Measurements from ENCODE around the gene FAM50B.
A peak's percentile ranks its signal among the peaks of the same experiment; 100 is the strongest.

The FAM50B gene

GRCh38 chr6:3848925-3849605 is at the start of gene FAM50B:
Gene FAM50B (plus strand): TSS chr6:3849373. CDS start chr6:3849812, 439 bp downstream.
- peak; percentile 85 for DNase-seq

GRCh38 chr6:3799719-3800118 is 49.5 kb upstream of the FAM50B start:
- DNase-seq: no peak

GRCh38 chr6:3800850-3801591 is 48.2 kb upstream of the FAM50B start:
- no peak for DNase-seq

- no peak for DNase-seq
These were observed 47.2 kb upstream of the FAM50B start for GRCh38 chr6:3801960-3802359.

- no peak for DNase-seq
These were observed 45.3 kb upstream of the FAM50B start for GRCh38 chr6:3803627-3804468.

- no peak for DNase-seq
These were observed 44.2 kb upstream of the FAM50B start for GRCh38 chr6:3804964-3805363.

GRCh38 chr6:3805448-3806123 is 43.6 kb upstream of the FAM50B start:
- no peak for DNase-seq

GRCh38 chr6:3806169-3806922 is 42.8 kb upstream of the FAM50B start:
- DNase-seq: no peak

- DNase-seq: no peak
These were observed 41.0 kb upstream of the FAM50B start for GRCh38 chr6:3808199-3808598.

- DNase-seq: no peak
These were observed 40.2 kb upstream of the FAM50B start for GRCh38 chr6:3808759-3809514.

GRCh38 chr6:3809515-3809891 is 39.7 kb upstream of the FAM50B start:
- no peak for DNase-seq

- DNase-seq: no peak
These were observed 39.2 kb upstream of the FAM50B start for GRCh38 chr6:3809982-3810381.

- no peak for DNase-seq
These were observed 38.0 kb upstream of the FAM50B start for GRCh38 chr6:3811191-3811590.

- DNase-seq: no peak
These were observed 36.6 kb upstream of the FAM50B start for GRCh38 chr6:3812596-3812995.

- DNase-seq: no peak
These were observed 35.9 kb upstream of the FAM50B start for GRCh38 chr6:3813150-3813780.

GRCh38 chr6:3813918-3814317 is 35.3 kb upstream of the FAM50B start:
- no peak for DNase-seq

- DNase-seq: no peak
These were observed 34.6 kb upstream of the FAM50B start for GRCh38 chr6:3814539-3814938.

GRCh38 chr6:3816251-3816650 is 32.9 kb upstream of the FAM50B start:
- DNase-seq: no peak

- no peak for DNase-seq
These were observed 29.7 kb upstream of the FAM50B start for GRCh38 chr6:3819161-3820110.

- no peak for DNase-seq
These were observed 28.6 kb upstream of the FAM50B start for GRCh38 chr6:3820563-3820962.
